Measurements from ENCODE around the gene SLC6A11. TPM values are rescaled to one million over a fixed set of nuclear protein-coding genes. Genes with fewer than 3 reads are reported as not detected.

Gene SLC6A11
- polyA plus RNA-seq, 1 donor (not counting 4 experiments of a cell fraction or from before 2014, with no cell fraction given) = 9.8 TPM

GRCh38 chr3:10822708-10823515 is 6.9 kb downstream of the SLC6A11 start:
- Histone ChIP-seq H3K27me3 (ENCODE audit: control insufficient read depth, extremely low read depth, insufficient read depth, low read length) (no peaks in the 10 kb centered on the region), H2AFZ (ENCODE audit: control insufficient read depth, low read length) (no peak overlapping the region), H3K4me3 (ENCODE audit: control insufficient read depth in 2 of 3, extremely low read depth in 1 of 3, insufficient read depth in 2 of 3, low read depth in 1 of 3, low read length in 3 of 3) (no peak overlapping the region), H3K9me3 (ENCODE audit: control insufficient read depth, low read depth, low read length) (no peaks in the 10 kb centered on the region), H3K4me1 (ENCODE audit: control insufficient read depth, extremely low read depth, insufficient read depth, low read length) (no peaks in the 10 kb centered on the region), H3K9ac (ENCODE audit: control insufficient read depth, extremely low read depth, insufficient read depth, low read length) (no peak overlapping the region), H3K27ac (ENCODE audit: control insufficient read depth, insufficient read depth, low read length) (no peak overlapping the region), H3K36me3 (ENCODE audit: control insufficient read depth in 2 of 2, extremely low read depth in 1 of 2, insufficient read depth in 2 of 2, low read length in 2 of 2) (peaks cover 0 to 7% of the 10 kb centered on the region in 2 experiments), H3K4me2 (ENCODE audit: control insufficient read depth, extremely low read depth, insufficient read depth, low read depth, low read length) (no peak overlapping the region), H3K9me1 (ENCODE audit: control insufficient read depth, extremely low read depth, insufficient read depth, low read length) (no peaks in the 10 kb centered on the region), H3K79me2 (ENCODE audit: control insufficient read depth, insufficient read depth, low read length) (no peaks in the 10 kb centered on the region), H4K20me1 (ENCODE audit: control insufficient read depth, extremely low read depth, insufficient read depth, low read length) (no peaks in the 10 kb centered on the region)
- FAIRE-seq = no peak
- dilution Hi-C loops (cut with MboI; ENCODE audit: extremely low pct_ligation_motif_present, low sequenced_read_pairs) = no loop called here
- DNase-seq (ENCODE audit: low read depth, low spot score) = no peak
- no peak for TF ChIP-seq EZH2 (IDR thresholded peaks at IDR 0.05; ENCODE audit: low read length)
- TF ChIP-seq, protein P1, sequence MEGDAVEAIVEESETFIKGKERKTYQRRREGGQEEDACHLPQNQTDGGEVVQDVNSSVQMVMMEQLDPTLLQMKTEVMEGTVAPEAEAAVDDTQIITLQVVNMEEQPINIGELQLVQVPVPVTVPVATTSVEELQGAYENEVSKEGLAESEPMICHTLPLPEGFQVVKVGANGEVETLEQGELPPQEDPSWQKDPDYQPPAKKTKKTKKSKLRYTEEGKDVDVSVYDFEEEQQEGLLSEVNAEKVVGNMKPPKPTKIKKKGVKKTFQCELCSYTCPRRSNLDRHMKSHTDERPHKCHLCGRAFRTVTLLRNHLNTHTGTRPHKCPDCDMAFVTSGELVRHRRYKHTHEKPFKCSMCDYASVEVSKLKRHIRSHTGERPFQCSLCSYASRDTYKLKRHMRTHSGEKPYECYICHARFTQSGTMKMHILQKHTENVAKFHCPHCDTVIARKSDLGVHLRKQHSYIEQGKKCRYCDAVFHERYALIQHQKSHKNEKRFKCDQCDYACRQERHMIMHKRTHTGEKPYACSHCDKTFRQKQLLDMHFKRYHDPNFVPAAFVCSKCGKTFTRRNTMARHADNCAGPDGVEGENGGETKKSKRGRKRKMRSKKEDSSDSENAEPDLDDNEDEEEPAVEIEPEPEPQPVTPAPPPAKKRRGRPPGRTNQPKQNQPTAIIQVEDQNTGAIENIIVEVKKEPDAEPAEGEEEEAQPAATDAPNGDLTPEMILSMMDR (optimal IDR thresholded peaks at IDR 0.05 in 1 of 3, IDR thresholded peaks at IDR 0.05 in 1 of 3, conservative IDR thresholded peaks at IDR 0.05 in 1 of 3; ENCODE audit: extremely low read depth in 1 of 3, insufficient read depth in 2 of 3, low read length in 3 of 3) = no peak

GRCh38 chr3:10823516-10823818 is 7.4 kb downstream of the SLC6A11 start:
- no peaks in the 10 kb centered on the region for H4K20me1 ChIP-seq (ENCODE audit: control insufficient read depth, extremely low read depth, insufficient read depth, low read length)
- no peaks in the 10 kb centered on the region for H3K9me1 ChIP-seq (ENCODE audit: control insufficient read depth, extremely low read depth, insufficient read depth, low read length)
- no peaks in the 10 kb centered on the region for H3K27me3 ChIP-seq (ENCODE audit: control insufficient read depth, extremely low read depth, insufficient read depth, low read length)
- dilution Hi-C loops (cut with MboI; ENCODE audit: extremely low pct_ligation_motif_present, low sequenced_read_pairs) = no loop called here
- FAIRE-seq (no peak), DNase-seq (ENCODE audit: low read depth, low spot score) (no peak)
- peaks cover 0 to 7% of the 10 kb centered on the region in 2 experiments for H3K36me3 ChIP-seq (ENCODE audit: control insufficient read depth in 2 of 2, extremely low read depth in 1 of 2, insufficient read depth in 2 of 2, low read length in 2 of 2)
- no peak overlapping the region for H3K9ac ChIP-seq (ENCODE audit: control insufficient read depth, extremely low read depth, insufficient read depth, low read length)
- no peak overlapping the region for H3K4me2 ChIP-seq (ENCODE audit: control insufficient read depth, extremely low read depth, insufficient read depth, low read depth, low read length)
- no peaks in the 10 kb centered on the region for H3K4me1 ChIP-seq (ENCODE audit: control insufficient read depth, extremely low read depth, insufficient read depth, low read length)
- no peaks in the 10 kb centered on the region for H3K9me3 ChIP-seq (ENCODE audit: control insufficient read depth, low read depth, low read length)
- no peak overlapping the region for H3K27ac ChIP-seq (ENCODE audit: control insufficient read depth, insufficient read depth, low read length)
- no peaks in the 10 kb centered on the region for H3K79me2 ChIP-seq (ENCODE audit: control insufficient read depth, insufficient read depth, low read length)
- TF ChIP-seq, protein P1 (optimal IDR thresholded peaks at IDR 0.05 in 1 of 3, IDR thresholded peaks at IDR 0.05 in 1 of 3, conservative IDR thresholded peaks at IDR 0.05 in 1 of 3; ENCODE audit: extremely low read depth in 1 of 3, insufficient read depth in 2 of 3, low read length in 3 of 3) = no peak
- TF ChIP-seq EZH2 (IDR thresholded peaks at IDR 0.05; ENCODE audit: low read length) = no peak
- no peak overlapping the region for H3K4me3 ChIP-seq (ENCODE audit: control insufficient read depth in 2 of 3, extremely low read depth in 1 of 3, insufficient read depth in 2 of 3, low read depth in 1 of 3, low read length in 3 of 3)
- H2AFZ ChIP-seq (ENCODE audit: control insufficient read depth, low read length) = no peak overlapping the region
